Body of pancreas (tissue), 4 donors: ENCODE data around the gene PLAC8. TPM values are rescaled to one million over a fixed set of nuclear protein-coding genes. Genes with fewer than 3 reads are reported as not detected.
A peak's percentile ranks its signal among the peaks of the same experiment; 100 is the strongest.

Experiments used
- ATAC-seq: fragments of 150-250 bp; one replicate; pipeline ENCODE4 v1.9.1; 2016
- DNase-seq, 4 donors: peaks; one replicate each; pipeline ENCODE4 v3.0.0-alpha.2; 2019
- H3K27ac ChIP-seq, 4 donors: fragments of 200-600 bp; sonication (generic); 1 replicate in 3 of 4; 2 replicates in 1 of 4; pipeline versions ENCODE4 v1.5.1 to v1.6.1; 2016 to 2019; ENCODE audit warnings: mild to moderate bottlenecking in 1 of 4, mixed read lengths in 1 of 4, moderate library complexity in 1 of 4
- H3K27me3 ChIP-seq, 2 donors: fragments of 200-600 bp; sonication (generic); one replicate each; pipeline ENCODE4 v1.6.0; 2016; ENCODE audit warnings: mild to moderate bottlenecking in 1 of 2
- H3K36me3 ChIP-seq, 2 donors: fragments of 200-600 bp; sonication (generic); replicated peaks in 1 of 2; 2 replicates each; pipeline ENCODE4 v1.5.1; 2016; ENCODE audit warnings: low read depth in 2 of 2; ENCODE audit not compliant: insufficient read depth in 1 of 2
- H3K4me1 ChIP-seq: fragments of 200-600 bp; sonication (generic); one replicate; pipeline ENCODE4 v1.6.0; 2016
- H3K4me3 ChIP-seq, 2 donors: fragments of 200-600 bp; sonication (generic); 1 replicate in 1 of 2; 2 replicates in 1 of 2; pipeline ENCODE4 v1.5.1; 2016 to 2019
- H3K9me3 ChIP-seq, 3 donors: fragments of 200-600 bp; sonication (generic); 1 replicate in 2 of 3; 2 replicates in 1 of 3; pipeline ENCODE4 v1.5.1; 2016
- CTCF ChIP-seq, 7 experiments: fragments of 450-650 bp in 4 of 7; fragments of 200-600 bp in 3 of 7; sonication (generic) in 3 of 7; IDR thresholded peaks; one replicate each; pipeline ENCODE4 v1.5.1; 2016 to 2019; ENCODE audit warnings: antibody characterized with exemption in 7 of 7
- POLR2A ChIP-seq, 3 donors: fragments of 450-650 bp; IDR thresholded peaks; one replicate each; pipeline ENCODE4 v1.6.1; 2016; ENCODE audit warnings: antibody characterized with exemption in 3 of 3, mild to moderate bottlenecking in 2 of 3
- WGBS, 2 donors: methylation state at CpG; one replicate each; pipeline ENCODE4 v1.1.5; 2017; 5-methylcytosine and 5-hydroxymethylcytosine counted together
- intact Hi-C: fragments of 100-400 bp; cut with DNase I; formaldehyde crosslinking; loops from one replicate; pipeline ENCODE4 v1.15.1; 2023
- total RNA-seq, 2 donors: library from RNA; depleted of rRNA; stranded (reverse); fragments of >200 nt; gene quantifications; one replicate each; pipeline ENCODE4 v1.1.0, GENCODE V29; 2016

The PLAC8 gene
- total RNA-seq, 2 donors from 2014 or later: 2.6 TPM; not detected in 1

GRCh38 chr4:83109480-83110222, 4.9 kb downstream of the PLAC8 start:
- no peak for TF ChIP-seq CTCF (IDR thresholded peaks at IDR 0.05)
- no peak for TF ChIP-seq POLR2A (IDR thresholded peaks at IDR 0.05)
- H3K9me3 ChIP-seq: no peaks in the 10 kb centered on the region
- peak overlapping the region; percentile 32 to 45 for H3K4me3 ChIP-seq
- DNase-seq (peak; percentile 25 to 55 (median 33)), ATAC-seq (peak; percentile 72)
- WGBS, 2 donors: 3 to 27% methylated on average over 3 to 64 of the region's 64 CpGs
- intact Hi-C loops: no loop called here
- H3K4me1 ChIP-seq: peaks cover 13% of the 10 kb centered on the region
- H3K36me3 ChIP-seq: no peaks in the 10 kb centered on the region
- peak overlapping the region in 3 of 4 donors; percentile 61 to 68 (median 62) for H3K27ac ChIP-seq
- no peaks in the 10 kb centered on the region for H3K27me3 ChIP-seq

- peaks cover 13% of the 10 kb centered on the region for H3K4me1 ChIP-seq
- 89 to 95% methylated on average over 26 of the region's 26 CpGs for WGBS, 2 donors
- H3K36me3 ChIP-seq: no peaks in the 10 kb centered on the region
- H3K4me3 ChIP-seq: no peak overlapping the region
- no peak for DNase-seq
- TF ChIP-seq CTCF (IDR thresholded peaks at IDR 0.05) (no peak), POLR2A (IDR thresholded peaks at IDR 0.05) (no peak)
- ATAC-seq: no peak
- H3K27me3 ChIP-seq: no peaks in the 10 kb centered on the region
- H3K27ac ChIP-seq: no peak overlapping the region
- H3K9me3 ChIP-seq: no peaks in the 10 kb centered on the region
- intact Hi-C loops: no loop called here
Measured at GRCh38 chr4:83108101-83108861, 6.2 kb downstream of the PLAC8 start.

- no peak for DNase-seq
- 73 to 82% methylated on average over 8 to 9 of the region's 9 CpGs for WGBS, 2 donors
- no peak for TF ChIP-seq POLR2A (IDR thresholded peaks at IDR 0.05)
- TF ChIP-seq CTCF (IDR thresholded peaks at IDR 0.05): no peak
- no peaks in the 10 kb centered on the region for H3K9me3 ChIP-seq
- no peaks in the 10 kb centered on the region for H3K36me3 ChIP-seq
- H3K27ac ChIP-seq: no peak overlapping the region
- intact Hi-C loops: no loop called here
- no peak overlapping the region for H3K4me3 ChIP-seq
- H3K27me3 ChIP-seq: no peaks in the 10 kb centered on the region
- no peak for ATAC-seq
- H3K4me1 ChIP-seq: peaks cover 13% of the 10 kb centered on the region
Measured at GRCh38 chr4:83107631-83108030, 6.9 kb downstream of the PLAC8 start.

GRCh38 chr4:83104991-83105390, 9.5 kb downstream of the PLAC8 start:
- 81 to 86% methylated on average over 7 of the region's 7 CpGs for WGBS, 2 donors
- Histone ChIP-seq H3K4me3 (no peak overlapping the region), H3K27ac (no peak overlapping the region), H3K36me3 (no peaks in the 10 kb centered on the region), H3K4me1 (peaks cover 6% of the 10 kb centered on the region), H3K27me3 (no peaks in the 10 kb centered on the region), H3K9me3 (no peaks in the 10 kb centered on the region)
- intact Hi-C loops: no loop called here
- DNase-seq (no peak), ATAC-seq (no peak)
- TF ChIP-seq POLR2A (IDR thresholded peaks at IDR 0.05): no peak
- no peak for TF ChIP-seq CTCF (IDR thresholded peaks at IDR 0.05)
